Measurements from ENCODE around the gene RNF10. TPM values are rescaled to one million over a fixed set of nuclear protein-coding genes. Genes with fewer than 3 reads are reported as not detected.
A peak's percentile ranks its signal among the peaks of the same experiment; 100 is the strongest.

The RNF10 gene
- total and polyA plus RNA-seq, 11 donors = 165 to 490 (median 278) TPM

- Histone ChIP-seq H3K4me1 (peaks cover 20 to 50% (median 45%) of the 10 kb centered on the region in 12 donors), H3K27ac (peak overlapping the region; percentile 94 to 98 (median 96)), H3K4me3 (peak overlapping the region; percentile 68 to 99 (median 94)), H3K9me3 (no peaks in the 10 kb centered on the region), H3K36me3 (peaks cover 0 to 12% (median 0%) of the 10 kb centered on the region in 9 donors), H3K27me3 (no peaks in the 10 kb centered on the region)
- DNase-seq = peak in 4 of 5 donors; percentile 31 to 69 (median 50)
- intact Hi-C loops (cut with DNase I) = loop anchor here in 3 of 10 donors (2.0 to 5.0 kb wide), 3 partner anchors 20 to 47 kb away; partner anchors contain the start of genes DYNLL1 (in 2 of the 3) and POP5 (in 1 of the 3)
- TF ChIP-seq POLR2A (IDR thresholded peaks at IDR 0.05) (no peak), CTCF (IDR thresholded peaks at IDR 0.05) (no peak)
- peak in 3 of 4 donors; percentile 10 to 53 (median 48) for ATAC-seq
- WGBS, 4 donors = 1 to 2% (median 1%) methylated on average over 43 to 52 of the region's 52 CpGs
Observed at GRCh38 chr12:120534703-120535655, 823 bp downstream of the RNF10 start.

GRCh38 chr12:120536064-120536791 lies 2.1 kb downstream of the RNF10 start:
- peaks cover 21 to 62% (median 58%) of the 10 kb centered on the region in 12 donors for H3K4me1 ChIP-seq
- peak overlapping the region; percentile 68 to 99 (median 94) for H3K4me3 ChIP-seq
- H3K27me3 ChIP-seq = no peaks in the 10 kb centered on the region
- peak overlapping the region in 11 of 12 donors; percentile 94 to 98 (median 97) for H3K27ac ChIP-seq
- intact Hi-C loops (cut with DNase I) = loop anchor here in 2 of 10 donors (5.0 kb wide), 2 partner anchors 39 to 46 kb away; partner anchors contain the start of genes DYNLL1 (in 1 of the 2) and POP5 (in 1 of the 2)
- peaks cover 0 to 17% (median 0%) of the 10 kb centered on the region in 9 donors for H3K36me3 ChIP-seq
- ATAC-seq = no peak
- DNase-seq = no peak
- 37 to 41% (median 38%) methylated on average over 13 of the region's 13 CpGs for WGBS, 4 donors
- no peaks in the 10 kb centered on the region for H3K9me3 ChIP-seq
- no peak for TF ChIP-seq CTCF (IDR thresholded peaks at IDR 0.05)
- TF ChIP-seq POLR2A (IDR thresholded peaks at IDR 0.05) = no peak

GRCh38 chr12:120537856-120538220 lies 3.7 kb downstream of the RNF10 start:
- TF ChIP-seq POLR2A (IDR thresholded peaks at IDR 0.05) (no peak), CTCF (IDR thresholded peaks at IDR 0.05) (no peak)
- WGBS, 4 donors = 28 to 34% (median 31%) methylated on average over 4 of the region's 4 CpGs
- Histone ChIP-seq H3K4me3 (peak overlapping the region in 11 of 12 donors; percentile 10 to 98 (median 93)), H3K27me3 (no peaks in the 10 kb centered on the region), H3K9me3 (no peaks in the 10 kb centered on the region), H3K27ac (peak overlapping the region; percentile 58 to 98 (median 96)), H3K36me3 (peaks cover 0 to 33% (median 4%) of the 10 kb centered on the region in 9 donors), H3K4me1 (peaks cover 25 to 76% (median 71%) of the 10 kb centered on the region in 12 donors)
- intact Hi-C loops (cut with DNase I) = loop anchor here in 2 of 10 donors (5.0 kb wide), 2 partner anchors 41 to 44 kb away; partner anchors contain the start of genes DYNLL1 (in 1 of the 2) and POP5 (in 1 of the 2)
- ATAC-seq (no peak), DNase-seq (no peak)

All from heart left ventricle (tissue), 16 donors.